Measurements from ENCODE around the gene ARHGAP45.

Gene ARHGAP45

DNA sequence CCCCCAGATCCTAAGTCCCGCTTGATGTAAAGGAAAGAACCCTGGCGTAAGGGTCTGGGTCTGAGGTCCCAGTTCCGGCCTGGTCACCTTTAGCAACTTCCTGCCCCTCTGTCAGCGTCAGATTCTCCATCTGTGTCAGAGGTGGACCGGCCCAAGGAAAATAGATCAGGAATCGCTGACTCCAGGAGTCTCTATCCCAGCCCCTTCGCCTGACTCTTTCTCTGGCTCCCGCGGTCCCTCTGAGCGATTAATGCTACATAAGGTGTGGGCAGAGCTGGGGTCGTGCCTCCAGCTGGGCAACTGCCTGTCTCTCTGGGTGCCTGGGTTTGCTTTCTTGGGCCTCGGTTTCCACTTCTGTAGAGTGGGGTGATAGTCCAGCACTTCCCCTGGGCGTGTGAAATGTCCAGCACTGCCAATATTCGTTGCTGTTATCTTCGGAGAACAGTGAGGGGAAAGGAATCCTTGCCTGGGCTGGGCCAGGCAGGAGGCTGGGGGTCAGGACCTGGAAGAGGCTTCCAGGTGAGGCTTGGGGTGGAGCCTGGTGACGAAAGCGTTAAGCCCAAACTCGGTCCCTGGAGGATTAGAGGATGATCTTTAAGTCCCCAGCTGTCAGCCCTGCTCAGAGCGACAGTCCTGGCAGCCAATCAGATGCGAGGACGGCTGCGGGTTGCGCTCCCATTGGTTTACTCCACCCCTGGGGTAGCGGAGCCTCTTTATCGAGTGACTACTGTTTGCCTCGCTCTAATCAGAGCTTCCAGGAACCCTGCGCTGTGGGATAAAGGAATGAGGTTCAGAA lies 26.3 kb upstream of the ARHGAP45 start:
- FAIRE-seq, result peak; percentile 89

DNA sequence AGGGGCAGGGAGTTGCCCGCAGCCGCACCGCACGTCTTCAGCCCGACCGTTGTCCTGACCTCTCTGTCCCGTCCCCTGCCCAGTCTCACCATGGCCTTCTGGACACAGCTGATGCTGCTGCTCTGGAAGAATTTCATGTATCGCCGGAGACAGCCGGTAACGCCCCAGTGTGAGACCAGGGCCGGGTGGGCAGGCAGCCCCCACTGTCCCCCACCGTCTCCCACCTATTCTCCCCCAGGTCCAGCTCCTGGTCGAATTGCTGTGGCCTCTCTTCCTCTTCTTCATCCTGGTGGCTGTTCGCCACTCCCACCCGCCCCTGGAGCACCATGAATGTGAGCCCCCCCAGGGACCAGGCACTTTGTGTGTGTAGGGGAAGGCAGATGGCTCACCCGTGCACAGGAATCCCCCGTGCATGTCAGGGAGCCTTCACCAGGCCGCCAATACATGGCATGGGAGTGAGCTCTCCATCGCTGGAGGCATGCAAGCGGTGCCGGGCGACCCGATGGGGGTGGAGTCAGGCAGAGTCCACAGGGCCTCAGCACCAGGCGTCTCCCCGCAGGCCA lies 25.6 kb upstream of the ARHGAP45 start:
- no peak for FAIRE-seq

DNA sequence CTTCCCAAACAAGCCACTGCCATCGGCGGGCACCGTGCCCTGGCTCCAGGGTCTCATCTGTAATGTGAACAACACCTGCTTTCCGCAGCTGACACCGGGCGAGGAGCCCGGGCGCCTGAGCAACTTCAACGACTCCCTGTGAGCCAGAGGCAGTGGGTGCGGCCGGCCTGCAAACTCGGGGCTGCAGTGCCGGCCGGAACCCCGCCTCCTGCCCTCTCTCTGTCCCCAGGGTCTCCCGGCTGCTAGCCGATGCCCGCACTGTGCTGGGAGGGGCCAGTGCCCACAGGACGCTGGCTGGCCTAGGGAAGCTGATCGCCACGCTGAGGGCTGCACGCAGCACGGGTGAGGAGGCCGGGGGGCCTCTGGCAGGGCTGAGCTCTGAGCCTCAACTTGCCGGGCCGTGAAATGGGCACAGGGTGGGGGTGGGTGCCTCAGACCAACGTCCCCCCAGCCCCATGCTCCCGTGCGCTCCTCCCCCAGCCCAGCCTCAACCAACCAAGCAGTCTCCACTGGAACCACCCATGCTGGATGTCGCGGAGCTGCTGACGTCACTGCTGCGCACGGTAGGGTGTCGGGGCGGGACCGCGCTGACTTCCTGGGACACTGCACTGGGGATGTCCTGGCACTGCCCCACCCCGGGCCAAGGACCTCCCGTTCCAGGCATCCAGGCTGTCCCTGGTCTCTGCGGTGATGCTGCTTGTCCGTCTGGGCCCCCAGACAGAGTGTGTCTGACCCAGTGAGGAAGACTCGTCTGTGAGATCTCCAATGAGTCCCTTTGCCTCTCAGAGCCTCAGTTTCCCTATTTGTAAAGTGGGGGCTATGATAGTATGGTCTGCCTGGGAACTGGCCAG lies 24.9 kb upstream of the ARHGAP45 start:
- FAIRE-seq, result no peak

DNA sequence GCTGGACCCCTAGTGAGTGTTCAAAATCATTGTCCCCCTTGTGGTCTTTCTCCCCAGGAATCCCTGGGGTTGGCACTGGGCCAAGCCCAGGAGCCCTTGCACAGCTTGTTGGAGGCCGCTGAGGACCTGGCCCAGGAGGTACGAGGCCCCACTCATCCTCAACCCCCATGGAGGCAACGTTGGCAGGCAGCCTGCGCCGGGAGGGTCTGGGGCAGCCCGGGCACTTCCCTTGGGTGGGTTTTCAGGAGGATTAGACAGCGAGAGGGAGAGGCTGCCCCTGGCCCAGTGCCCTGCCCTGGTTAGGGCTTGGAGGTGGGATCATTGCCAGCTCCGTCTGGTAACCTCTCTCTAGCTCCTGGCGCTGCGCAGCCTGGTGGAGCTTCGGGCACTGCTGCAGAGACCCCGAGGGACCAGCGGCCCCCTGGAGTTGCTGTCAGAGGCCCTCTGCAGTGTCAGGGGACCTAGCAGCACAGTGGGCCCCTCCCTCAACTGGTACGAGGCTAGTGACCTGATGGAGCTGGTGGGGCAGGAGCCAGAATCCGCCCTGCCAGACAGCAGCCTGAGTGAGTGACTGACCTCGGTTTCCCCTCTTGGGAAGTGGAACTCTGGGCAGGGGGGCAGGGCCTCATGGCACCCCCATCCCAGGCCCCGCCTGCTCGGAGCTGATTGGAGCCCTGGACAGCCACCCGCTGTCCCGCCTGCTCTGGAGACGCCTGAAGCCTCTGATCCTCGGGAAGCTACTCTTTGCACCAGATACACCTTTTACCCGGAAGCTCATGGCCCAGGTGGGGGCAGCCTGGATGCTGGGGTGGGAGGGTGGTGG lies 24.1 kb upstream of the ARHGAP45 start:
- no peak for FAIRE-seq

DNA sequence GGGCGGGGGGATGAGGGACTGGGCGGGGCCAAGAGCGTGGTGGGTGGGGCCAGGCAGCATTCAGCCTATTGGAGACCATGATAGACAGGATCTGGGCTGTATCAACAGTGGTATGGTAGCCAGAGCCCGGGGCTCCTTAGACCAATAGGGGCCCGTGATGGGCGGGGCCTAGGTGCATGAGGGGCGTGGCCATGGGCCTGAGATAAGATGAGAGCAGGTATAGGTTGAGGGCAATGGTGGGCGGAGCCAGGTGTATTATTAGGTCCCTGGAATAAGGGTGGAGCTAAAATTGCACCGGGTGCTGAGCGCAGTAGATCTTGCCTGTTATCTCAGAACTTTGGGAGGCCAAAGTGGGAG lies 21.7 kb upstream of the ARHGAP45 start:
- FAIRE-seq, result no peak

DNA sequence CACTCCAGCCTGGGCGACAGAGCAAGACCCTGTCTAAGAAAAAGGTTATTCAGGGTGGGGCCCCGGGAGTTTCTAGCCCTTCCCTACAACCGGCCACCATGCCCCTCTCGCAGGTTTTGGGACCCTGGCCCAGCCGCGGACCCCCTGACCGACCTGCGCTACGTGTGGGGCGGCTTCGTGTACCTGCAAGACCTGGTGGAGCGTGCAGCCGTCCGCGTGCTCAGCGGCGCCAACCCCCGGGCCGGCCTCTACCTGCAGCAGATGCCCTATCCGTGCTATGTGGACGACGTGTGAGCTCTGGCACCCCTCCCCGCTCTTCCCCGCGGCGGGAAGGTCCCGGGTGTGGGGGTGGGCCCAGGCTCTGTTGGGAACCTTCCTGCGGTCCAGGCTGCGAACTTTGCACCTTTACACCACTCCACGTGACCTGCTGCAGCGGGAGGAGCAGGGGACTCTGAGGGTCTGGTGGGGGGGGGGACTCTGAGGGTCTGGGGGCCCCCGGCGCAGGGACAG lies 20.8 kb upstream of the ARHGAP45 start:
- FAIRE-seq, result no peak

DNA sequence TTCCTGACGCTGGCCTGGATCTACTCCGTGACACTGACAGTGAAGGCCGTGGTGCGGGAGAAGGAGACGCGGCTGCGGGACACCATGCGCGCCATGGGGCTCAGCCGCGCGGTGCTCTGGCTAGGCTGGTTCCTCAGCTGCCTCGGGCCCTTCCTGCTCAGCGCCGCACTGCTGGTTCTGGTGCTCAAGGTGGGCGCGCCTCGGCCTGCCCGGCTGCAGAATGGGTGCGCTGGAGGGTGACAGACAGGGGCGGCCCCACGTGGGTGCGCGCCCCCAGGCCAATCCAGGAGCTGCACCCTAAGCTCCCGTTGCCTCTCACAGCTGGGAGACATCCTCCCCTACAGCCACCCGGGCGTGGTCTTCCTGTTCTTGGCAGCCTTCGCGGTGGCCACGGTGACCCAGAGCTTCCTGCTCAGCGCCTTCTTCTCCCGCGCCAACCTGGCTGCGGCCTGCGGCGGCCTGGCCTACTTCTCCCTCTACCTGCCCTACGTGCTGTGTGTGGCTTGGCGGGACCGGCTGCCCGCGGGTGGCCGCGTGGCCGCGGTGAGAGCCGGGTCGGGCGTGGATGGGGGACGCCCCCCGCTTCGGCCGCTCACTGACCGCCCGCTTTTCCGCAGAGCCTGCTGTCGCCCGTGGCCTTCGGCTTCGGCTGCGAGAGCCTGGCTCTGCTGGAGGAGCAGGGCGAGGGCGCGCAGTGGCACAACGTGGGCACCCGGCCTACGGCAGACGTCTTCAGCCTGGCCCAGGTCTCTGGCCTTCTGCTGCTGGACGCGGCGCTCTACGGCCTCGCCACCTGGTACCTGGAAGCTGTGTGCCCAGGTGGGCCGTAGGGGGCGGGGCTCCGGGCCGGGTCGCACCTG lies 19.9 kb upstream of the ARHGAP45 start:
- no peak for FAIRE-seq

DNA sequence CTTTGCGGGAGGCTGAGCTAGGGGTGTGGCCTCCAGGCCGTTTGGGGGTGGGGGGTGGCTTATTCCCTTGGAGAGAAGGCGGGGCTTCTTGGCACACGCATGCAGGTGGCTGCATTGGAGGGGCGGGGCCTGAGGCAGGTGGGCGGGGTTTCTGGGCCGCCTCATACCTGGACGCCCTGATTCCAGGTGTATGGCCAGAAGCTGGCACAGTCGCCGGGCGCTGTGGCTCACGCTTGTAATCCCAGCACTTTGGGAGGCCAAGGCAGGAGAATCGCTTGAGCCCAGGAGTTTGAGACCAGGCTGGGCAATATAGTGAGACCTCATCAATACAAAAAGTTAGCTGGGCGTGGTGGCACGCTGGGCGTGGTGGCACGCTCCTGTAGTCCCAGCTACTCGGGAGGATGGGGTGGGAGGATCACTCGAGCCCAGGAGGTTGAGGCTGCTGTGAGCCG lies 19.2 kb upstream of the ARHGAP45 start:
- no peak for FAIRE-seq

DNA sequence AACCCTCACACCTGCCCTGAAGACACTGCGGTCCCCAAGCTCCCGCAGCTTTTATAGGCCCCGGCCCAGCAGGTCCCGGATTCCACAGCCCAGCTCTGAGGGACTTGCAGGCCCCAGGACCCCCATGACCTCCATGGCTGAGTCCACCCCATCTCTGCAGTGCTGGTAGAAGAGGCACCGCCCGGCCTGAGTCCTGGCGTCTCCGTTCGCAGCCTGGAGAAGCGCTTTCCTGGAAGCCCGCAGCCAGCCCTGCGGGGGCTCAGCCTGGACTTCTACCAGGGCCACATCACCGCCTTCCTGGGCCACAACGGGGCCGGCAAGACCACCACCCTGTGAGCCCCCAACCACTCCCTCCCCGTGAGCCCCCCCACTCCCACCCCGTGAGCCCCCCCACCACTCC lies 17.9 kb upstream of the ARHGAP45 start:
- FAIRE-seq, result no peak

DNA sequence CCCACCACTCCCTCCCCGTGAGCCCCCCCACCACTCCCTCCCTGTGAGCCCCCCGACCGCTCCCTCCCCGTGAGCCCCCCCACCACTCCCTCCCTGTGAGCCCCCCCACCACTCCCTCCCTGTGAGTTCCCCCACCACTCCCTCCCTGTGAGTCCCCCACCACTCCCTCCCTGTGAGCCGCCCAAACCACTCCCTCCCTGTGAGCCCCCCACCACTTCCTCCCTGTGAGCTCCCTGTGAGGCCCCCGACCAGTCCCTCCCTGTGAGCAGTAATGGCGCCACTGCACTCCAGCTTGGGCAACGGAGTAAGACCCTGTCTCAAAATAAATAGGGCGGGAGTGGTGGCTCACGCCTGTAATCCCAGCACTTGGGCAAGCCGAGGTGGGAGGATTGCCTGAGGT lies 17.2 kb upstream of the ARHGAP45 start:
- no peak for FAIRE-seq

DNA sequence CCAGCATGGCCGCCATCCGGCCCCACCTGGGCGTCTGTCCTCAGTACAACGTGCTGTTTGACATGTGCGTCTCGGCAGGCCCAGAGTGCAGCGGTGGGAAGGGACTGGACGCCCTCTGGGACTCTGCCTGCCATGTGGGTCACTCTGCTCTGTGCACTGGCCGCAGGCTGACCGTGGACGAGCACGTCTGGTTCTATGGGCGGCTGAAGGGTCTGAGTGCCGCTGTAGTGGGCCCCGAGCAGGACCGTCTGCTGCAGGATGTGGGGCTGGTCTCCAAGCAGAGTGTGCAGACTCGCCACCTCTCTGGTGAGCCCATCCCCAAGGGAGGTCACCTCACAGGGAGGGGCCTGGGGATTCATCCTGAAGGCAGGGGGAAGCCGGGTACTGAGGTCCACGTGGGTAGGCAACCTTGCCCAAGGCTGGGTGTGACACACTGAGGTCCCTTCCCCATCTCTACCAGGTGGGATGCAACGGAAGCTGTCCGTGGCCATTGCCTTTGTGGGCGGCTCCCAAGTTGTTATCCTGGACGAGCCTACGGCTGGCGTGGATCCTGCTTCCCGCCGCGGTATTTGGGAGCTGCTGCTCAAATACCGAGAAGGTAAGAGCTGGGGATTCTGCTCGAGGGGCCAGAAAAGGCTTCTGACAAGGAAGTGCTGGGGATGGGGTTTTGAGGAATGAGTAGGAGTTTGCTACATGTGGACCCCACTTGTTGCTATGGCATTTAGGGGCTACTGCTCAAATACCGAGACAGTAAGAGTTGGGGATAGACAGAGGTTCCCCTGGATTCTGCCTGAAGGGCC lies 15.8 kb upstream of the ARHGAP45 start:
- no peak for FAIRE-seq

DNA sequence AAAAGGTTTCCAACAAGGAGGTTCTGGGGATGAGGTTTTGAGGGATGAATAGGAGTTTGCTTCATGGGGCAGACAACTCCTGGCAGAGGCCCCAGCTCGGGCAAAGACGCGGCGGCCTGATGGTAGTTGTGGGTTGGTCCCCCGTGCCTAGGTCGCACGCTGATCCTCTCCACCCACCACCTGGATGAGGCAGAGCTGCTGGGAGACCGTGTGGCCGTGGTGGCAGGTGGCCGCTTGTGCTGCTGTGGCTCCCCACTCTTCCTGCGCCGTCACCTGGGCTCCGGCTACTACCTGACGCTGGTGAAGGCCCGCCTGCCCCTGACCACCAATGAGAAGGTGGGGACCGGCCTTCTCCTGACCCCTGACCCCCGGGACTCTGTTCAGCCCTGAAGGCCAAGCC lies 15.2 kb upstream of the ARHGAP45 start:
- FAIRE-seq, result no peak

DNA sequence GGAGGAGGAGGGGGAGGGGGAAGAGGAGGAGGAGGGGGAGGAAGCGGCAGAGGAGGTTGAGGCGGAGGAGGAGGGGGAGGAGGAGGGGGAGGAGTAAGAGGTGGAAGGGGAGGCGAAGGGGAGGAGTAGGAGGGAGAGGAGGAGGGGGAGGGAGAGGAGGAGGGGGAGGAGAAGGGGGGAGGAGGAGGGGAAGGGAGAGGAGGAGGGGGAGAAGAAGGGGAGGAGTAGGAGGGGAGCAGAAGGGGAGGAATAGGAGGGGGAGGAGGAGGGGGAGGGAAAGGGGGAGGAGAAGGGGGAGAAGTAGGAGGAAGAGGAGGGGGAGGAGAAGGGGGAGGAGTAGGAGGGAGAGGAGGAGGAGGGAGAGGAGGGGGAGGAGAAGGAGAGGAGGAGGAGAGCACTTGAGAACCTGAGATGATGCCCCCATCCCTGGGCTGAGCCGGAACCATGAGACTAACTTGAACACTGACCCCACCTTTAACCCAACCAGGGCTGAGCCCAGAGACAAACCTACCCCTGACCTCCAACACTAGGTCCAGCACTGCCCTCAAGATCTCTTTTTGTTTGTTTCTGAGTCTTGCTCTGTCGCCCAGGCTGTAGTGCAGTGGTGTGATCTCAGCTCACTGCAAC lies 14.5 kb upstream of the ARHGAP45 start:
- FAIRE-seq, result no peak

DNA sequence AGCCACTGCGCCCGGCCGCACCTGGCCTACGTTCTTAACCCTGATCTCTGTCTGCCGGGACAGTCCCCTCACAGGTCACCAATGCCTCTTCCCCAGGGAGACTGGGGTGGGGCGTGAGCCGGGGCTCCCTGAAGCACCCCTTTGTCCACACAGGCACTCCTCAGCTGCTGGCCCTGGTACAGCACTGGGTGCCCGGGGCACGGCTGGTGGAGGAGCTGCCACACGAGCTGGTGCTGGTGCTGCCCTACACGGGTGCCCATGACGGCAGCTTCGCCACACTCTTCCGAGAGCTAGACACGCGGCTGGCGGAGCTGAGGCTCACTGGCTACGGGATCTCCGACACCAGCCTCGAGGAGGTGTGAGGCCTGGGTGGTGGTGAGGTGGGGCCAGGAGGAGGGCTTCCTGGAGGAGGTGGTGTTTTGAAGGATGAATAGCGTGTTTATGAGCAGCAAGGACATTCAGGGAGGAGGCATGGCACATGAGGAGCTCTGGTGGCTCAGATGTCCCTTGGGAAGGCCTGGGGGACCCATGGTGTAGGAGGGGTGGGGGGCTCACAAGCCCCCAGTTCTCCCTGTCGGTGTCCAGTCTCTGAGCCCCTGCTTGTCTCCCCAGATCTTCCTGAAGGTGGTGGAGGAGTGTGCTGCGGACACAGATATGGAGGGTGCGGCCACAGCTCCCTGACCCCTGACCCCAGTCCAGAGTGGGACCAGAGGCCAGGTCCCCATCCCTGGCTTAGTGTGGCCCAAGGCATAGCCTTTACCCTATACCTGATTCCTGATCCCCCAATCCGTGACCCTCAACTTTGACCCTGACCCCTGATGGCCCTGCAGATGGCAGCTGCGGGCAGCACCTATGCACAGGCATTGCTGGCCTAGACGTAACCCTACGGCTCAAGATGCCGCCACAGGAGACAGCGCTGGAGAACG lies 13.5 kb upstream of the ARHGAP45 start:
- FAIRE-seq, result no peak

DNA sequence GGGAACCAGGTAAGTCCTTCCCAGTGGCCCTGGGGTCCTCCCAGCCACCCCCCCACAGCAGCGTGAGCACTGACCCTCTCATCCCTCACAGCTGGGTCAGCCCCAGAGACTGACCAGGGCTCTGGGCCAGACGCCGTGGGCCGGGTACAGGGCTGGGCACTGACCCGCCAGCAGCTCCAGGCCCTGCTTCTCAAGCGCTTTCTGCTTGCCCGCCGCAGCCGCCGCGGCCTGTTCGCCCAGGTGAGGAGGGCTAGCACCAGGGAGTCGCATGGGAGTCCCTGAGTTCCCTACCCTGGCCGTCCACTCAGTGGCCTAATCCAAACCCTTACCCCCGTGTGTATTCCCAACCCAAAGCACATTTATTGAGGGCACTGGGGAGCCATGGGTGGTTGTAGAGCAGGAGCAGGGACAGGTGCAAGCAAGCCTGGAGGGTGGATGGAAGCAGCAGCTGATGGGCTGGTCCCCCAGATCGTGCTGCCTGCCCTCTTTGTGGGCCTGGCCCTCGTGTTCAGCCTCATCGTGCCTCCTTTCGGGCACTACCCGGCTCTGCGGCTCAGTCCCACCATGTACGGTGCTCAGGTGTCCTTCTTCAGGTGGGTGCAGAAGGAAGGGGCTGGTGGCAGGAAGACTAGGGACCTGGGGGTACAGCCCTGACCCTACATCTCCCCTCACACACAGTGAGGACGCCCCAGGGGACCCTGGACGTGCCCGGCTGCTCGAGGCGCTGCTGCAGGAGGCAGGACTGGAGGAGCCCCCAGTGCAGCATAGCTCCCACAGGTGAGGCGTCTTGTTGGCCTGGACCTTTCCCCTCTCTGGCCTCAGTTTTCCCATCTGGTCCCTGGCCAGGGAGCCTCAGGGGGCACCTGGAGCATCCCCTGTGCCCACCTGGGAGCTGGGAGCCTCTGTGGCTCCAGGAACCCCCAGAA lies 12.6 kb upstream of the ARHGAP45 start:
- no peak for FAIRE-seq

DNA sequence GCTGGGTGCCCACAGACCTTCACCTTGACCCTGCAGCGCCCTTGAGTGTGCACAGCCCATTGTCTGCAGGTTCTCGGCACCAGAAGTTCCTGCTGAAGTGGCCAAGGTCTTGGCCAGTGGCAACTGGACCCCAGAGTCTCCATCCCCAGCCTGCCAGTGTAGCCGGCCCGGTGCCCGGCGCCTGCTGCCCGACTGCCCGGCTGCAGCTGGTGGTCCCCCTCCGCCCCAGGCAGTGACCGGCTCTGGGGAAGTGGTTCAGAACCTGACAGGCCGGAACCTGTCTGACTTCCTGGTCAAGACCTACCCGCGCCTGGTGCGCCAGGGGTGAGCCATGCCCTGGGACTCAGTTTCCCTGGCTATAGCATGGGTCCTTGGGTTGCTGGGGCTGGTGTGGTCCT lies 11.9 kb upstream of the ARHGAP45 start:
- no peak for FAIRE-seq

DNA sequence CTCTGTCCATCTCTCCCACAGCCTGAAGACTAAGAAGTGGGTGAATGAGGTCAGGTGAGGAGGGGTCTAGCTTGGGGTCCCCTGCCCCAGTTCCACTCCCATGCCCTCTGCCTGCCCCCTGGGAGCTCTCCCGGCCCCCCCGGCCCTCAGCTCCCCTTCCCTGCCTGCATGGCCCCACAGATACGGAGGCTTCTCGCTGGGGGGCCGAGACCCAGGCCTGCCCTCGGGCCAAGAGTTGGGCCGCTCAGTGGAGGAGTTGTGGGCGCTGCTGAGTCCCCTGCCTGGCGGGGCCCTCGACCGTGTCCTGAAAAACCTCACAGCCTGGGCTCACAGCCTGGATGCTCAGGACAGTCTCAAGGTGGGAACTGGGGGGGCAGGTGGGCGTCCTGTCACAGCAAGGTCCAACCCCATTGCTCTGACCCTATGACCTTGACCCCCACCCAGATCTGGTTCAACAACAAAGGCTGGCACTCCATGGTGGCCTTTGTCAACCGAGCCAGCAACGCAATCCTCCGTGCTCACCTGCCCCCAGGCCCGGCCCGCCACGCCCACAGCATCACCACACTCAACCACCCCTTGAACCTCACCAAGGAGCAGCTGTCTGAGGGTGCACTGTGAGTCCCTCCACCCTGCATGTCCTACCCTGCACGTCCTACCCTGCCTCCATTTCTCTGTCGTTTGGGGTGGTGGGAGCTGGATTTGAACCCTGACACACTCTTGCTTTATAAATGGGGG lies 10.9 kb upstream of the ARHGAP45 start:
- FAIRE-seq, result no peak

Measured in G401.6 (cell line).